CD14-positive monocyte (primary cell): ENCODE data around the gene TTC31. TPM values are rescaled to one million over a fixed set of nuclear protein-coding genes. Genes with fewer than 3 reads are reported as not detected.
A peak's percentile ranks its signal among the peaks of the same experiment; 100 is the strongest.

Experiments
- DNase-seq, 3 donors: peaks; one replicate each; pipeline ENCODE4 v3.0.0-alpha.2; 2011 to 2022
- H2AFZ ChIP-seq: 2 replicates; pipeline ENCODE4 v1.6.0; 2012; ENCODE audit warnings: mild to moderate bottlenecking, low read depth, low read length, inconsistent platforms; ENCODE audit not compliant: insufficient read depth, poor library complexity, severe bottlenecking
- H3K27ac ChIP-seq, 2 donors: 1 replicate in 1 of 2; 2 replicates in 1 of 2; pipeline ENCODE4 v1.5.1; 2012 to 2013; ENCODE audit warnings: low read length in 2 of 2, control low read depth in 1 of 2, inconsistent platforms in 1 of 2, low read depth in 1 of 2, mild to moderate bottlenecking in 1 of 2
- H3K27me3 ChIP-seq, 2 donors: one replicate each; pipeline versions ENCODE4 v1.6.0 to v1.6.1; 2011 to 2013; ENCODE audit warnings: low read length in 2 of 2; ENCODE audit not compliant: control insufficient read depth in 2 of 2, insufficient read depth in 2 of 2
- H3K36me3 ChIP-seq, 2 donors: replicated peaks in 1 of 2; 1 replicate in 1 of 2; 2 replicates in 1 of 2; pipeline versions ENCODE4 v1.5.1 to v1.6.1; 2012 to 2013; ENCODE audit warnings: low read length in 2 of 2, control low read depth in 1 of 2, inconsistent platforms in 1 of 2, mild to moderate bottlenecking in 1 of 2; ENCODE audit not compliant: insufficient read depth in 2 of 2, control insufficient read depth in 1 of 2
- H3K4me1 ChIP-seq, 2 donors: 1 replicate in 1 of 2; 2 replicates in 1 of 2; pipeline versions ENCODE4 v1.5.1 to v1.6.1; 2012 to 2013; ENCODE audit warnings: low read length in 2 of 2, control low read depth in 1 of 2, inconsistent platforms in 1 of 2, mild to moderate bottlenecking in 1 of 2, moderate library complexity in 1 of 2; ENCODE audit not compliant: insufficient read depth in 2 of 2, control insufficient read depth in 1 of 2
- H3K4me2 ChIP-seq: replicated peaks from 2 replicates; pipeline ENCODE3; 2012; ENCODE audit warnings: low read length, moderate library complexity, mild to moderate bottlenecking; ENCODE audit not compliant: poor library complexity, severe bottlenecking; ENCODE audit errors: extremely low read depth
- H3K4me3 ChIP-seq, 3 experiments: fragments of 200-600 bp in 1 of 3; sonication (generic) in 1 of 3; replicated peaks in 1 of 3; 1 replicate in 2 of 3; 2 replicates in 1 of 3; pipeline ENCODE4 v1.5.1; 2011 to 2013; ENCODE audit warnings: low read length in 3 of 3, mild to moderate bottlenecking in 3 of 3, control low read depth in 2 of 3, low read depth in 2 of 3, inconsistent platforms in 1 of 3, moderate library complexity in 1 of 3
- H3K79me2 ChIP-seq: 2 replicates; pipeline ENCODE4 v1.6.0; 2012; ENCODE audit warnings: mild to moderate bottlenecking, control low read depth, inconsistent platforms, low read length, moderate library complexity; ENCODE audit not compliant: insufficient read depth
- H3K9ac ChIP-seq: 2 replicates; pipeline ENCODE4 v1.6.0; 2017; ENCODE audit warnings: low read length, mild to moderate bottlenecking; ENCODE audit not compliant: insufficient read depth, poor library complexity, severe bottlenecking
- H3K9me3 ChIP-seq, 2 donors: replicated peaks in 1 of 2; 1 replicate in 1 of 2; 2 replicates in 1 of 2; pipeline versions ENCODE4 v1.5.1 to v1.6.1; 2012 to 2013; ENCODE audit warnings: low read length in 2 of 2, control low read depth in 1 of 2; ENCODE audit not compliant: control insufficient read depth in 1 of 2, insufficient read depth in 1 of 2
- H4K20me1 ChIP-seq: 2 replicates; pipeline ENCODE4 v1.6.0; 2012; ENCODE audit warnings: mild to moderate bottlenecking, low read length, control low read depth, moderate library complexity; ENCODE audit not compliant: insufficient read depth
- H3K27ac Mint-ChIP-seq, 7 donors: one replicate each; pipeline ENCODE4 v1.8.0; 2020; ENCODE audit warnings: mild to moderate bottlenecking in 7 of 7, mixed read lengths in 7 of 7, moderate library complexity in 6 of 7, inconsistent platforms in 2 of 7
- H3K27me3 Mint-ChIP-seq, 3 donors: one replicate each; pipeline ENCODE4 v1.8.0; 2021 to 2022; ENCODE audit warnings: low read depth in 3 of 3, mild to moderate bottlenecking in 3 of 3, mixed read lengths in 3 of 3, moderate library complexity in 3 of 3, inconsistent platforms in 1 of 3
- H3K36me3 Mint-ChIP-seq, 2 donors: one replicate each; pipeline ENCODE4 v1.8.0; 2020; ENCODE audit warnings: mixed read lengths in 2 of 2, inconsistent platforms in 1 of 2, mild to moderate bottlenecking in 1 of 2
- H3K4me1 Mint-ChIP-seq: one replicate; pipeline ENCODE4 v1.8.0; 2020; ENCODE audit warnings: mild to moderate bottlenecking, mixed read lengths
- H3K4me3 Mint-ChIP-seq, 2 donors: one replicate each; pipeline ENCODE4 v1.8.0; 2020; ENCODE audit warnings: mild to moderate bottlenecking in 2 of 2, mixed read lengths in 2 of 2, moderate library complexity in 1 of 2
- H3K9me3 Mint-ChIP-seq, 7 donors: one replicate each; pipeline ENCODE4 v1.8.0; 2020 to 2022; ENCODE audit warnings: mixed read lengths in 7 of 7, mild to moderate bottlenecking in 6 of 7, moderate library complexity in 6 of 7, inconsistent platforms in 2 of 7
- CTCF ChIP-seq: fragments of 200-600 bp; IDR thresholded peaks from one replicate; pipeline ENCODE4 v1.8.0; 2022; ENCODE audit warnings: antibody characterized with exemption, mild to moderate bottlenecking
- WGBS: methylation state at CpG from one replicate; pipeline ENCODE4 v1.1.5; 2013; ENCODE audit warnings: missing lambda C conversion rate; ENCODE audit not compliant: insufficient coverage; 5-methylcytosine and 5-hydroxymethylcytosine counted together
- intact Hi-C, 2 donors: fragments of 100-400 bp; cut with micrococcal nuclease; formaldehyde crosslinking; loops; one replicate each; pipeline versions ENCODE4 v1.15.0 to v1.15.1; 2023
- polyA plus RNA-seq, 3 donors: library from polyadenylated mRNA; depleted of rRNA in 1 of 3; unstranded in 2 of 3; stranded (reverse) in 1 of 3; fragments of 300-500 nt in 2 of 3; fragments of >200 nt in 1 of 3; fragmentation: Illumina TruSeq in 2 of 3; gene quantifications; 1 replicate in 2 of 3; 2 replicates in 1 of 3; pipeline ENCODE4 v1.2.3, GENCODE V29; 2012 to 2021

The TTC31 gene
- polyA plus RNA-seq, 3 donors: 19.6 to 46.5 (median 21.3) TPM

GRCh38 chr2:74514368-74515270, 31.7 kb downstream of the TTC31 start, which contains the start of gene TLX2:
TLX2 (plus strand) TSS chr2:74514450; CDS start chr2:74514807, 357 bp downstream.
- H3K27ac ChIP-seq: no peak within 1 kb of the TSS
- H3K9ac ChIP-seq: no peak within 1 kb of the TSS
- peaks cover 0 to 24% of the 10 kb centered on the region in 2 donors for H3K9me3 ChIP-seq
- no peak for TF ChIP-seq CTCF
- DNase-seq: no peak
- Mint-ChIP-seq H3K27ac (peak within 1 kb of the TSS in 2 of 7 donors; percentile 33 to 53), H3K4me3 (peak within 1 kb of the TSS; percentile 45 to 90), H3K36me3 (peaks cover 10 to 12% of the 10 kb centered on the region in 2 donors), H3K9me3 (peaks cover 2 to 28% (median 22%) of the 10 kb centered on the region in 7 donors), H3K27me3 (peaks cover 85 to 100% (median 93%) of the 10 kb centered on the region in 3 donors), H3K4me1 (peaks cover 39% of the 10 kb centered on the region)
- no peaks in the 10 kb centered on the region for H3K36me3 ChIP-seq
- H3K27me3 ChIP-seq: peaks cover 85 to 99% of the 10 kb centered on the region in 2 donors
- H3K79me2 ChIP-seq: no peaks in the 10 kb centered on the region
- peak within 1 kb of the TSS; percentile 86 for H3K4me2 ChIP-seq
- peaks cover 26 to 32% of the 10 kb centered on the region in 2 donors for H3K4me1 ChIP-seq
- no peak within 1 kb of the TSS for H2AFZ ChIP-seq
- 2% methylated on average over 76 of the region's 82 CpGs for WGBS
- H3K4me3 ChIP-seq: peak within 1 kb of the TSS in 1 of 3 experiments; percentile 72
- no peaks in the 10 kb centered on the region for H4K20me1 ChIP-seq
- intact Hi-C loops: no loop called here

GRCh38 chr2:74515271-74515980, 32.5 kb downstream of the TTC31 start:
- 5% methylated on average over 55 of the region's 60 CpGs for WGBS
- Histone ChIP-seq H3K27me3 (peaks cover 81 to 99% of the 10 kb centered on the region in 2 donors), H2AFZ (peak overlapping the region; percentile 74), H3K4me1 (peaks cover 26 to 32% of the 10 kb centered on the region in 2 donors), H3K27ac (no peak overlapping the region), H3K4me3 (peak overlapping the region in 1 of 3 experiments; percentile 72), H3K9ac (no peak overlapping the region), H3K36me3 (no peaks in the 10 kb centered on the region), H3K4me2 (peak overlapping the region; percentile 86), H4K20me1 (no peaks in the 10 kb centered on the region), H3K79me2 (no peaks in the 10 kb centered on the region), H3K9me3 (peaks cover 0 to 26% of the 10 kb centered on the region in 2 donors)
- H3K4me1 Mint-ChIP-seq: peaks cover 39% of the 10 kb centered on the region
- TF ChIP-seq CTCF: no peak
- no peak for DNase-seq
- peak overlapping the region in 2 of 7 donors; percentile 33 to 53 for H3K27ac Mint-ChIP-seq
- H3K36me3 Mint-ChIP-seq: peaks cover 9 to 10% of the 10 kb centered on the region in 2 donors
- H3K9me3 Mint-ChIP-seq: peaks cover 2 to 28% (median 24%) of the 10 kb centered on the region in 7 donors
- intact Hi-C loops: no loop called here
- H3K4me3 Mint-ChIP-seq: peak overlapping the region; percentile 67 to 90
- peaks cover 87 to 100% (median 93%) of the 10 kb centered on the region in 3 donors for H3K27me3 Mint-ChIP-seq
